RPMI8226 (cell line): ENCODE results near the gene NLGN1.

Source experiments
- DNase-seq: peaks from one replicate; pipeline ENCODE4 v3.0.0-alpha.2; 2015

The NLGN1 gene

GRCh38 chr3:174317005-174317404 lies 919.5 kb downstream of the NLGN1 start:
- DNase-seq: no peak

GRCh38 chr3:174318181-174318580 lies 920.6 kb downstream of the NLGN1 start:
- no peak for DNase-seq

GRCh38 chr3:174321548-174321947 lies 924.0 kb downstream of the NLGN1 start:
- no peak for DNase-seq

GRCh38 chr3:174322789-174323188 lies 925.2 kb downstream of the NLGN1 start:
- no peak for DNase-seq

GRCh38 chr3:174325171-174325570 lies 927.6 kb downstream of the NLGN1 start:
- no peak for DNase-seq

GRCh38 chr3:174325834-174326700 lies 928.5 kb downstream of the NLGN1 start:
- no peak for DNase-seq

- no peak for DNase-seq
Measured at GRCh38 chr3:174329321-174329720, 931.8 kb downstream of the NLGN1 start.

- no peak for DNase-seq
Measured at GRCh38 chr3:174330303-174330702, 932.8 kb downstream of the NLGN1 start.

GRCh38 chr3:174331095-174331800 lies 933.7 kb downstream of the NLGN1 start:
- peak; percentile 24 for DNase-seq

- no peak for DNase-seq
Measured at GRCh38 chr3:174332391-174332790, 934.8 kb downstream of the NLGN1 start.

- no peak for DNase-seq
Measured at GRCh38 chr3:174333640-174334039, 936.1 kb downstream of the NLGN1 start.

- DNase-seq: no peak
Measured at GRCh38 chr3:174334111-174334510, 936.6 kb downstream of the NLGN1 start.

- no peak for DNase-seq
Measured at GRCh38 chr3:174335324-174335723, 937.8 kb downstream of the NLGN1 start.

GRCh38 chr3:174335910-174336309 lies 938.4 kb downstream of the NLGN1 start:
- DNase-seq: no peak
